Neural progenitor cell (in vitro differentiated cells): ENCODE results near the gene COL8A2.

Experiments used
- EZH2 ChIP-seq: fragments of 200-600 bp; sonication (generic); IDR thresholded peaks from 2 replicates; pipeline ENCODE4 v1.6.1; 2017; ENCODE audit warnings: antibody characterized with exemption, mild to moderate bottlenecking, moderate library complexity
- EZH2phosphoT487 ChIP-seq: fragments of 200-600 bp; sonication (generic); IDR thresholded peaks from 2 replicates; pipeline ENCODE4 v1.6.1; 2017; ENCODE audit warnings: antibody characterized with exemption
- TF ChIP-seq, protein P1 (sequence below): fragments of 200-600 bp; sonication (generic); IDR thresholded peaks from 2 replicates; pipeline ENCODE4 v1.5.1; 2017; ENCODE audit warnings: antibody characterized with exemption, mild to moderate bottlenecking

DNA sequence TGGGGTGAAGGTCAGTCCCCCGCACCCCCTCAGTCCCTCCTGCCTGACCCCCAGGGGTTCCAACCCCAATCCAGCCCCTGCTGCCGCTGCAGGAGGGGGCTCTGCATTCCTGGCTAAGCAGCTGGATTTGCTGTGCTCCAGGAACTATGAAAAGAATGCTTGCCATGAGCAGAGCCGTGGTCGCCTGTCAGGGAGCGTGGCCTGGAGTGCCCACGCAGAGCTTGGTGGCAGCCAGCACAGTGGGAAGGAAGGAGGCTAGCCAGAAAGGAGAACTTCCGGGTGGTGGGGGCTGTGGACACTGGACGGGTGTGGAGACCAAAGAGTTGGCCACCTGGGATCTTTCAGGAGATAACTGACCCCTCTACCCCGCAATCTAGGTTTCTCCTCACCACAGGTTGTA, 5.6 kb downstream of the COL8A2 start:
- TF ChIP-seq, protein P1, sequence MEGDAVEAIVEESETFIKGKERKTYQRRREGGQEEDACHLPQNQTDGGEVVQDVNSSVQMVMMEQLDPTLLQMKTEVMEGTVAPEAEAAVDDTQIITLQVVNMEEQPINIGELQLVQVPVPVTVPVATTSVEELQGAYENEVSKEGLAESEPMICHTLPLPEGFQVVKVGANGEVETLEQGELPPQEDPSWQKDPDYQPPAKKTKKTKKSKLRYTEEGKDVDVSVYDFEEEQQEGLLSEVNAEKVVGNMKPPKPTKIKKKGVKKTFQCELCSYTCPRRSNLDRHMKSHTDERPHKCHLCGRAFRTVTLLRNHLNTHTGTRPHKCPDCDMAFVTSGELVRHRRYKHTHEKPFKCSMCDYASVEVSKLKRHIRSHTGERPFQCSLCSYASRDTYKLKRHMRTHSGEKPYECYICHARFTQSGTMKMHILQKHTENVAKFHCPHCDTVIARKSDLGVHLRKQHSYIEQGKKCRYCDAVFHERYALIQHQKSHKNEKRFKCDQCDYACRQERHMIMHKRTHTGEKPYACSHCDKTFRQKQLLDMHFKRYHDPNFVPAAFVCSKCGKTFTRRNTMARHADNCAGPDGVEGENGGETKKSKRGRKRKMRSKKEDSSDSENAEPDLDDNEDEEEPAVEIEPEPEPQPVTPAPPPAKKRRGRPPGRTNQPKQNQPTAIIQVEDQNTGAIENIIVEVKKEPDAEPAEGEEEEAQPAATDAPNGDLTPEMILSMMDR, result no peak
- TF ChIP-seq EZH2 (no peak), EZH2phosphoT487 (no peak)
